Neural cell (in vitro differentiated cells): ENCODE results near the gene CCL8.

Experiments used
- EP300 ChIP-seq: fragments of 450-650 bp; conservative IDR thresholded peaks from 2 replicates; pipeline ENCODE4 v1.6.1; 2014; ENCODE audit warnings: antibody characterized with exemption, mild to moderate bottlenecking, moderate library complexity; ENCODE audit not compliant: poor library complexity, severe bottlenecking
- POLR2AphosphoS5 ChIP-seq: IDR thresholded peaks from 2 replicates; pipeline ENCODE4 v1.6.1; 2012
- SMC3 ChIP-seq: fragments of 450-650 bp; conservative IDR thresholded peaks from 2 replicates; pipeline ENCODE4 v1.6.1; 2014; ENCODE audit warnings: antibody characterized with exemption, mild to moderate bottlenecking, moderate library complexity; ENCODE audit not compliant: poor library complexity
- TAF1 ChIP-seq: IDR thresholded peaks from 2 replicates; pipeline ENCODE4 v1.6.1; 2012; ENCODE audit warnings: low read depth
- TF ChIP-seq, protein P1 (sequence below): fragments of 450-650 bp; IDR thresholded peaks from 2 replicates; pipeline ENCODE4 v1.5.1; 2014; ENCODE audit warnings: antibody characterized with exemption, mild to moderate bottlenecking, moderate library complexity; ENCODE audit not compliant: poor library complexity, severe bottlenecking
- TF ChIP-seq, protein P2 (sequence below): IDR thresholded peaks from 2 replicates; pipeline ENCODE4 v1.6.1; 2012; ENCODE audit warnings: borderline replicate concordance

DNA sequence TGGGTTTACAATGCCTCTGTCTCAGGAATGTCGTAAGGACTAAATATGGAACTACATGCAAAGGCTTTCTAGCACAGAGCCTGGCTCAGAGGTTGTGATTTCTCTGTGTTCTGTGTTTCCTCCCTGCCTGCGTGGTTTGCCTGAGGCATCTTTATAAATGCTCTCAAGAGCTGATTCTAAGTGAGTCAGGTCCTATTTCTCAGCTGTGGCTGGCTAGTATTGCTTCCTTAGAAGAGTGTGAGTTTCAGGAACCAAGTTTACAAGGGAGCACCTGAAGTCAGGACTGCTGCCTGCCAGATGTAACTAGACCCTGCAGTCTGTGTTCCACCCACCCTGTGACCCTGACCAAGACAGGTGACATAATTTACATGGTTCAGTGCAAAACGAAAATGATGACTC, 51.8 kb downstream of the CCL8 start:
- TF ChIP-seq, protein P1, sequence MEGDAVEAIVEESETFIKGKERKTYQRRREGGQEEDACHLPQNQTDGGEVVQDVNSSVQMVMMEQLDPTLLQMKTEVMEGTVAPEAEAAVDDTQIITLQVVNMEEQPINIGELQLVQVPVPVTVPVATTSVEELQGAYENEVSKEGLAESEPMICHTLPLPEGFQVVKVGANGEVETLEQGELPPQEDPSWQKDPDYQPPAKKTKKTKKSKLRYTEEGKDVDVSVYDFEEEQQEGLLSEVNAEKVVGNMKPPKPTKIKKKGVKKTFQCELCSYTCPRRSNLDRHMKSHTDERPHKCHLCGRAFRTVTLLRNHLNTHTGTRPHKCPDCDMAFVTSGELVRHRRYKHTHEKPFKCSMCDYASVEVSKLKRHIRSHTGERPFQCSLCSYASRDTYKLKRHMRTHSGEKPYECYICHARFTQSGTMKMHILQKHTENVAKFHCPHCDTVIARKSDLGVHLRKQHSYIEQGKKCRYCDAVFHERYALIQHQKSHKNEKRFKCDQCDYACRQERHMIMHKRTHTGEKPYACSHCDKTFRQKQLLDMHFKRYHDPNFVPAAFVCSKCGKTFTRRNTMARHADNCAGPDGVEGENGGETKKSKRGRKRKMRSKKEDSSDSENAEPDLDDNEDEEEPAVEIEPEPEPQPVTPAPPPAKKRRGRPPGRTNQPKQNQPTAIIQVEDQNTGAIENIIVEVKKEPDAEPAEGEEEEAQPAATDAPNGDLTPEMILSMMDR = no peak
- TF ChIP-seq SMC3 (no peak), EP300 (no peak), POLR2AphosphoS5 (no peak), TAF1 (no peak)
- TF ChIP-seq, protein P2, sequence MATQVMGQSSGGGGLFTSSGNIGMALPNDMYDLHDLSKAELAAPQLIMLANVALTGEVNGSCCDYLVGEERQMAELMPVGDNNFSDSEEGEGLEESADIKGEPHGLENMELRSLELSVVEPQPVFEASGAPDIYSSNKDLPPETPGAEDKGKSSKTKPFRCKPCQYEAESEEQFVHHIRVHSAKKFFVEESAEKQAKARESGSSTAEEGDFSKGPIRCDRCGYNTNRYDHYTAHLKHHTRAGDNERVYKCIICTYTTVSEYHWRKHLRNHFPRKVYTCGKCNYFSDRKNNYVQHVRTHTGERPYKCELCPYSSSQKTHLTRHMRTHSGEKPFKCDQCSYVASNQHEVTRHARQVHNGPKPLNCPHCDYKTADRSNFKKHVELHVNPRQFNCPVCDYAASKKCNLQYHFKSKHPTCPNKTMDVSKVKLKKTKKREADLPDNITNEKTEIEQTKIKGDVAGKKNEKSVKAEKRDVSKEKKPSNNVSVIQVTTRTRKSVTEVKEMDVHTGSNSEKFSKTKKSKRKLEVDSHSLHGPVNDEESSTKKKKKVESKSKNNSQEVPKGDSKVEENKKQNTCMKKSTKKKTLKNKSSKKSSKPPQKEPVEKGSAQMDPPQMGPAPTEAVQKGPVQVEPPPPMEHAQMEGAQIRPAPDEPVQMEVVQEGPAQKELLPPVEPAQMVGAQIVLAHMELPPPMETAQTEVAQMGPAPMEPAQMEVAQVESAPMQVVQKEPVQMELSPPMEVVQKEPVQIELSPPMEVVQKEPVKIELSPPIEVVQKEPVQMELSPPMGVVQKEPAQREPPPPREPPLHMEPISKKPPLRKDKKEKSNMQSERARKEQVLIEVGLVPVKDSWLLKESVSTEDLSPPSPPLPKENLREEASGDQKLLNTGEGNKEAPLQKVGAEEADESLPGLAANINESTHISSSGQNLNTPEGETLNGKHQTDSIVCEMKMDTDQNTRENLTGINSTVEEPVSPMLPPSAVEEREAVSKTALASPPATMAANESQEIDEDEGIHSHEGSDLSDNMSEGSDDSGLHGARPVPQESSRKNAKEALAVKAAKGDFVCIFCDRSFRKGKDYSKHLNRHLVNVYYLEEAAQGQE = no peak
